Peyer's patch (tissue), 4 donors: Measurements from ENCODE around the gene WIPF3.

Source experiments
- CTCF ChIP-seq, 6 experiments: fragments of 450-650 bp in 4 of 6; fragments of 200-600 bp in 2 of 6; sonication (generic) in 1 of 6; IDR thresholded peaks; one replicate each; pipeline ENCODE4 v1.5.1; 2017 to 2019; ENCODE audit warnings: antibody characterized with exemption in 6 of 6, mild to moderate bottlenecking in 3 of 6, moderate library complexity in 1 of 6
- POLR2A ChIP-seq, 2 donors: fragments of 450-650 bp; IDR thresholded peaks; one replicate each; pipeline ENCODE4 v1.5.1; 2017; ENCODE audit warnings: antibody characterized with exemption in 2 of 2, mild to moderate bottlenecking in 2 of 2, moderate library complexity in 2 of 2

GRCh38 chr7:29826904-29827303, 20.6 kb downstream of the WIPF3 start:
- TF ChIP-seq CTCF (IDR thresholded peaks at IDR 0.05) (no peak), POLR2A (IDR thresholded peaks at IDR 0.05) (no peak)
